K562 (cell line): ENCODE data around the gene GLIS1. TPM values are rescaled to one million over a fixed set of nuclear protein-coding genes. Genes with fewer than 3 reads are reported as not detected.

Experiments
- ATAC-seq: fragments of 200-7000 bp; cut with Tn5 transposase; 3 replicates; pipeline ENCODE4 v1.9.1; 2020; ENCODE audit warnings: moderate library complexity
- BruUV-seq: library from RNA; stranded (reverse); fragments of 400-500 nt; replicated peaks from 2 replicates; lab custom pipeline; 2021; lab: Mats Ljungman, UMichigan
- CTCF ChIA-PET: fragments of 300-600 bp; formaldehyde crosslinking; extraction: SDS; loops from one replicate; lab custom pipeline; 2021; ENCODE audit warnings: low intra/inter-chr PET ratio; lab: Yijun Ruan, JAX
- POLR2A ChIA-PET: fragments of 300-600, 350-650 bp; sonication (Branson Sonifier 250); formaldehyde crosslinking; extraction: SDS; loops from one replicate; lab custom pipeline; 2021; ENCODE audit warnings: antibody characterized with exemption, inconsistent platforms; lab: Yijun Ruan, JAX
- DNase-seq, 4 experiments: peaks; one replicate each; pipeline versions ENCODE4 v3.0.0 to v3.0.0-alpha.2; 2011 to 2018; ENCODE audit warnings: low spot score in 3 of 4, mixed read lengths in 3 of 4; ENCODE audit errors: extremely low read depth in 1 of 4
- FAIRE-seq: peaks from 2 replicates; lab custom pipeline; 2011; peaks lifted over from hg19 to GRCh38; lab: Jason Lieb, UNC
- H2AFZ ChIP-seq: 2 replicates; pipeline ENCODE4 v1.6.0; 2011; ENCODE audit warnings: low read depth, low read length, control low read depth, inconsistent platforms
- H3K27ac ChIP-seq: fragments of 200-600 bp; 3 replicates; pipeline ENCODE4 v1.8.0; 2011; ENCODE audit warnings: low read depth, mild to moderate bottlenecking, control low read depth, inconsistent platforms, low read length, moderate library complexity, mixed read lengths; ENCODE audit errors: extremely low read depth
- H3K27me3 ChIP-seq, 2 experiments: fragments of 300-600 bp in 1 of 2; 2 replicates in 1 of 2; 3 replicates in 1 of 2; pipeline versions ENCODE4 v1.6.0 to v1.8.0; 2011; ENCODE audit warnings: inconsistent platforms in 2 of 2, low read length in 2 of 2, mild to moderate bottlenecking in 1 of 2, mixed read lengths in 1 of 2, moderate library complexity in 1 of 2; ENCODE audit not compliant: control insufficient read depth in 2 of 2, insufficient read depth in 2 of 2
- H3K36me3 ChIP-seq: fragments of 300-600 bp; 3 replicates; pipeline ENCODE4 v1.8.0; 2011; ENCODE audit warnings: mild to moderate bottlenecking, low read length, inconsistent platforms; ENCODE audit not compliant: control insufficient read depth, insufficient read depth
- H3K4me1 ChIP-seq, 2 experiments: fragments of 200-600 bp in 1 of 2; replicated peaks in 1 of 2; 2 replicates in 1 of 2; 3 replicates in 1 of 2; pipeline versions ENCODE4 v1.5.1 to v1.8.0; 2011; ENCODE audit warnings: inconsistent platforms in 2 of 2, low read length in 2 of 2, mild to moderate bottlenecking in 1 of 2, mixed read lengths in 1 of 2, moderate library complexity in 1 of 2; ENCODE audit not compliant: control insufficient read depth in 2 of 2, insufficient read depth in 2 of 2
- H3K4me2 ChIP-seq: 2 replicates; pipeline ENCODE4 v1.6.1; 2011; ENCODE audit warnings: low read length, control low read depth, inconsistent platforms, mixed read lengths; ENCODE audit not compliant: insufficient read depth
- H3K4me3 ChIP-seq: fragments of 200-600 bp; sonication (generic), shearing (Covaris generic); 2 replicates; pipeline ENCODE4 v1.5.1; 2016; ENCODE audit warnings: control low read depth, inconsistent platforms
- H3K79me2 ChIP-seq: fragments of 200-600 bp; 3 replicates; pipeline ENCODE4 v1.8.0; 2011; ENCODE audit warnings: low read length, inconsistent platforms; ENCODE audit not compliant: control insufficient read depth, insufficient read depth
- H3K9ac ChIP-seq, 2 experiments: 2 replicates each; pipeline versions ENCODE4 v1.6.0 to v1.6.1; 2011; ENCODE audit warnings: low read depth in 2 of 2, low read length in 2 of 2, control low read depth in 1 of 2, inconsistent platforms in 1 of 2, mild to moderate bottlenecking in 1 of 2, mixed read lengths in 1 of 2; ENCODE audit not compliant: insufficient read depth in 1 of 2
- H3K9me1 ChIP-seq: one replicate; pipeline ENCODE4 v1.6.0; 2011; ENCODE audit warnings: inconsistent platforms, mild to moderate bottlenecking, low read length, moderate library complexity; ENCODE audit not compliant: control insufficient read depth, insufficient read depth
- H3K9me3 ChIP-seq: replicated peaks from 2 replicates; pipeline ENCODE4 v1.5.1; 2011; ENCODE audit warnings: low read depth, low read length, inconsistent platforms; ENCODE audit not compliant: control insufficient read depth, insufficient read depth
- H4K20me1 ChIP-seq: replicated peaks from 2 replicates; pipeline ENCODE4 v1.6.1; 2011; ENCODE audit warnings: low read length, inconsistent platforms, mixed read lengths; ENCODE audit not compliant: control insufficient read depth, insufficient read depth
- NR1H2 ChIP-seq: sonication (generic); formaldehyde crosslinking; IDR thresholded peaks from 2 replicates; pipeline ENCODE4 v1.4.0; 2020; ENCODE audit warnings: mild to moderate bottlenecking, missing genetic modification reagents
- ZBTB40 ChIP-seq, 2 experiments: fragments of 450-650 bp in 1 of 2; sonication (generic) in 1 of 2; formaldehyde crosslinking in 1 of 2; IDR thresholded peaks; 2 replicates each; pipeline versions ENCODE4 v1.7.1 to v1.9.0; 2016 to 2022; ENCODE audit warnings: inconsistent platforms in 1 of 2, mild to moderate bottlenecking in 1 of 2, missing genetic modification reagents in 1 of 2
- WGBS: fragments of 100-300 bp; shearing (Covaris generic); methylation state at CpG from one replicate; pipeline ENCODE4 v1.1.6; 2016; ENCODE audit warnings: low coverage, mixed read lengths; ENCODE audit not compliant: insufficient coverage; ENCODE audit errors: missing lambda C conversion rate; 5-methylcytosine and 5-hydroxymethylcytosine counted together
- in situ Hi-C: fragments of 300-500 bp; cut with MboI; formaldehyde crosslinking; loops from 4 replicates; pipeline ENCODE4 v1.15.0; 2018; ENCODE audit warnings: inconsistent platforms, mixed read lengths
- intact Hi-C: fragments of 100-400 bp; cut with micrococcal nuclease; formaldehyde crosslinking; loops from 2 replicates; pipeline ENCODE4 v1.14.2; 2022
- polyA plus RNA-seq, 8 experiments: library from polyadenylated mRNA; depleted of rRNA in 4 of 8; stranded (reverse) in 5 of 8; unstranded in 3 of 8; fragments of >200 nt; fragmentation: Nextera tagmentation in 2 of 8; fragmentation: Illumina TruSeq in 1 of 8; extraction: Ambion mirVana in 2 of 8; extraction: Trizol in 1 of 8; gene quantifications; 2 replicates each; pipeline versions ENCODE4 v1.2.1 to v1.2.3, GENCODE V29; 2011 to 2014; ENCODE audit warnings: inconsistent platforms in 1 of 8, missing spikeins in 1 of 8
- total RNA-seq, 7 experiments: library from RNA; depleted of rRNA in 6 of 7; stranded (reverse); fragments of >200 nt in 6 of 7; fragmentation: Illumina TruSeq in 2 of 7; extraction: Trizol in 2 of 7; gene quantifications; 2 replicates each; pipeline versions ENCODE4 v1.2.1 to v1.2.3, GENCODE V29; 2011 to 2021; ENCODE audit warnings: low replicate concordance in 1 of 7

The GLIS1 gene
- total and polyA plus RNA-seq, 9 of the 15 experiments (the other 6 are each of a cell fraction or from before 2014, with no cell fraction given), result not detected

GRCh38 chr1:53575141-53575954, 163.6 kb downstream of the GLIS1 start:
- no TSS peak for BruUV-seq
- DNase-seq, result no peak

GRCh38 chr1:53574621-53575020, 164.3 kb downstream of the GLIS1 start:
- Histone ChIP-seq H3K4me2 (no peak overlapping the region), H3K4me1 (peaks cover 2 to 4% of the 10 kb centered on the region in 2 experiments; a peak in 4 of 5 replicates), H3K4me3 (no peak overlapping the region), H4K20me1 (peaks cover 3% of the 10 kb centered on the region; the same call in 1 of the 2 replicates), H3K36me3 (no peaks in the 10 kb centered on the region), H3K9ac (no peak overlapping the region), H2AFZ (no peak overlapping the region), H3K9me1 (no peaks in the 10 kb centered on the region), H3K27me3 (peaks cover 9 to 60% of the 10 kb centered on the region in 2 experiments; a peak in 4 of 5 replicates), H3K27ac (no peak overlapping the region), H3K9me3 (no peaks in the 10 kb centered on the region), H3K79me2 (no peaks in the 10 kb centered on the region)
- CTCF ChIA-PET, result no interaction called here
- POLR2A ChIA-PET, result no interaction called here
- intact Hi-C loops (no loop called here), in situ Hi-C loops (no loop called here)
- FAIRE-seq (no peak), DNase-seq (no peak), ATAC-seq (no peak)
- BruUV-seq, result no TSS peak
- TF ChIP-seq ZBTB40 (IDR thresholded peaks at IDR 0.05) (no peak), ZBTB40 (CRISPR knock-in tag; IDR thresholded peaks at IDR 0.05) (no peak)
- WGBS, result 3% methylated on average over 4 of the region's 4 CpGs

More at GRCh38 chr1:53575141-53575954, 163.6 kb downstream of the GLIS1 start:
- intact Hi-C loops (no loop called here), in situ Hi-C loops (no loop called here)
- ChIA-PET CTCF (no interaction called here), POLR2A (no interaction called here)
- Histone ChIP-seq H3K9ac (no peak overlapping the region), H3K27me3 (peaks cover 9 to 67% of the 10 kb centered on the region in 2 experiments; a peak in 4 of 5 replicates), H3K4me2 (no peak overlapping the region), H3K79me2 (no peaks in the 10 kb centered on the region), H3K9me3 (no peaks in the 10 kb centered on the region), H3K36me3 (no peaks in the 10 kb centered on the region), H3K4me1 (peaks cover 5 to 9% of the 10 kb centered on the region in 2 experiments; a peak in 4 of 5 replicates), H4K20me1 (peaks cover 9% of the 10 kb centered on the region; the same call in 1 of the 2 replicates), H3K9me1 (no peaks in the 10 kb centered on the region), H3K4me3 (no peak overlapping the region), H3K27ac (no peak overlapping the region), H2AFZ (no peak overlapping the region)
- ATAC-seq, result no peak
- whole genome bisulfite sequencing, result under 1% methylated on average over 14 of the region's 14 CpGs
- no peak for FAIRE-seq
- TF ChIP-seq NR1H2 (CRISPR knock-in tag), result no peak
